OCI-LY1 (cell line): Measurements from ENCODE around the gene KAT6B.

Experiments
- CTCF ChIP-seq: fragments of 200-600 bp; sonication (generic), shearing (Covaris generic); IDR thresholded peaks from 2 replicates; pipeline ENCODE4 v1.5.1; 2017; ENCODE audit warnings: mild to moderate bottlenecking, antibody characterized with exemption, low read length, moderate library complexity, mixed read lengths
- EZH2 ChIP-seq: fragments of 200-600 bp; sonication (generic), shearing (Covaris generic); IDR thresholded peaks from 2 replicates; pipeline ENCODE4 v1.8.0; 2017; ENCODE audit warnings: borderline replicate concordance, mixed run types, mild to moderate bottlenecking, antibody characterized with exemption, low read length, moderate library complexity, mixed read lengths

- TF ChIP-seq CTCF (no peak), EZH2 (no peak)
Measured at GRCh38 chr10:74882427-74882826, 56.0 kb downstream of the KAT6B start.
